NCI-H774 (cell line): ENCODE data around the gene UNC50.

Experiments
- DNase-seq: peaks from one replicate; lab custom pipeline; 2025; lab: John Stamatoyannopoulos, UW

UNC50 gene

DNA sequence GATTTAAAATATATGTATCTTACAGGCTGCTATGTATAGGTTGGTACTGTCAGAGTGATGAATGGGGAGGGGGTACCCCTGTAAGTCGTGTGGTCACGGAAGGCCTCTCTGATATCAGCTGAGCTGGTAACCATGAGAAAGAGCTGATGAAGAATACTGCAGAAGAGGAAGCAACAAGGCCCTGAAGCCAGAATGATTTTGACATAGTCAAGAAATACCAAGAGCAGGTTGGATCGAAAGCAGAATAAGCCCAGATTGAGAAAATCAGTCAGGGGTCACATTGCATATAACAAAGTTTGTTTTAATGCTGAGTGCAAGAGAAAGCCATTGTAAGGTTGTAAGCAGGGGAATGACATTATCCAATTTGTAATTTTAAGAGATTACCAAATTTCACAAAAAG lies 57.3 kb downstream of the UNC50 start:
- no peak for DNase-seq
